MM.1S (cell line): ENCODE data around the gene KIAA0513.

Experiments
- EZH2 ChIP-seq: fragments of 300-600 bp; sonication (generic); optimal IDR thresholded peaks from 2 replicates; pipeline ENCODE3; 2017; ENCODE audit warnings: low read depth, mild to moderate bottlenecking, antibody characterized with exemption, low read length, mixed read lengths
- TF ChIP-seq, protein P1 (sequence below): fragments of 300-600 bp; sonication (generic); IDR thresholded peaks from 2 replicates; pipeline ENCODE4 v1.5.1; 2016; ENCODE audit warnings: antibody characterized with exemption, low read length, mixed read lengths

DNA sequence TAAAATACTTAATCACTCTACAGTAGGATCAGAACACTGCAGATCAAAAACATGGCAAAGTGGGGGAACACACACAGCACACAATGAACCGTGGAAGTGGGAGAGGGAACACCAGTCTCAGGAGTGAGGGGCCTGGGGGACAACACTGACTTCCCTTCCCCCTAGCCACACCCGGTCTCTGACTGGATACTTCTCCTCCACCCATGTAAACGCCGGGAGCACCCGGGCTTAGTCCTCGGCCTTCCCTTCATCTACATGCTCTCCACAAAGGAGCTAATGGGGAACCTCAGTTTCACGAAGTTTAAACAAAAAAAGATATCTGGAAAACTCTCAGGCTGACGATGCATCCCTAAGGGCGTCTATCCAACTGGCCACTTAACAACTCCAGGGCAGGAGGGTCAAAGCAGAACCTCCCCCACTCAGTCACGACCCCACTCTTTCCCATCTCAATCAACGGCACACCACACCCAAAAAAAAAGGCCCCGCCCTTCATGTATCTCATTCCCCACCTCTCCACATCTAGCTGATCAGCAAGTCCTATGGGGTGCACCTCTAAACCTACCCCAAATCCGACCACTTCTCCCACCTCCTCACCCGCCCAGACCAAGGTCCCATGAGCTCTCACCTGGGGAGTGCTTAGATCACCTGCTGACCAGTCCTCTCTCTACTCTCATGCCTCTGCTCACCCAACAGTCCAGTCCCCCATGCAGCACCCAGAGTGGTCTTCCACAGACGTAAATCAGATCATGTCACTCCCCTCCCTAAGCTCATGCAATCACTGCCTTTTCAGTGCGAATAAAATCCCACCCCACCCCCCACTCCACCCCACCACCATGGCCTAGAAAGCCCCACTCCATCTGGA, 23.6 kb upstream of the KIAA0513 start:
- TF ChIP-seq, protein P1, sequence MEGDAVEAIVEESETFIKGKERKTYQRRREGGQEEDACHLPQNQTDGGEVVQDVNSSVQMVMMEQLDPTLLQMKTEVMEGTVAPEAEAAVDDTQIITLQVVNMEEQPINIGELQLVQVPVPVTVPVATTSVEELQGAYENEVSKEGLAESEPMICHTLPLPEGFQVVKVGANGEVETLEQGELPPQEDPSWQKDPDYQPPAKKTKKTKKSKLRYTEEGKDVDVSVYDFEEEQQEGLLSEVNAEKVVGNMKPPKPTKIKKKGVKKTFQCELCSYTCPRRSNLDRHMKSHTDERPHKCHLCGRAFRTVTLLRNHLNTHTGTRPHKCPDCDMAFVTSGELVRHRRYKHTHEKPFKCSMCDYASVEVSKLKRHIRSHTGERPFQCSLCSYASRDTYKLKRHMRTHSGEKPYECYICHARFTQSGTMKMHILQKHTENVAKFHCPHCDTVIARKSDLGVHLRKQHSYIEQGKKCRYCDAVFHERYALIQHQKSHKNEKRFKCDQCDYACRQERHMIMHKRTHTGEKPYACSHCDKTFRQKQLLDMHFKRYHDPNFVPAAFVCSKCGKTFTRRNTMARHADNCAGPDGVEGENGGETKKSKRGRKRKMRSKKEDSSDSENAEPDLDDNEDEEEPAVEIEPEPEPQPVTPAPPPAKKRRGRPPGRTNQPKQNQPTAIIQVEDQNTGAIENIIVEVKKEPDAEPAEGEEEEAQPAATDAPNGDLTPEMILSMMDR, result no peak
- TF ChIP-seq EZH2, result no peak
